ENCODE results near the gene ISG15.
A peak's percentile ranks its signal among the peaks of the same experiment; 100 is the strongest.
"Not testable (repeated sequence)": the region's sequence is repeated elsewhere in the genome, so short reads cannot be mapped to it uniquely, and the experiment has no call there.

The ISG15 gene

DNA sequence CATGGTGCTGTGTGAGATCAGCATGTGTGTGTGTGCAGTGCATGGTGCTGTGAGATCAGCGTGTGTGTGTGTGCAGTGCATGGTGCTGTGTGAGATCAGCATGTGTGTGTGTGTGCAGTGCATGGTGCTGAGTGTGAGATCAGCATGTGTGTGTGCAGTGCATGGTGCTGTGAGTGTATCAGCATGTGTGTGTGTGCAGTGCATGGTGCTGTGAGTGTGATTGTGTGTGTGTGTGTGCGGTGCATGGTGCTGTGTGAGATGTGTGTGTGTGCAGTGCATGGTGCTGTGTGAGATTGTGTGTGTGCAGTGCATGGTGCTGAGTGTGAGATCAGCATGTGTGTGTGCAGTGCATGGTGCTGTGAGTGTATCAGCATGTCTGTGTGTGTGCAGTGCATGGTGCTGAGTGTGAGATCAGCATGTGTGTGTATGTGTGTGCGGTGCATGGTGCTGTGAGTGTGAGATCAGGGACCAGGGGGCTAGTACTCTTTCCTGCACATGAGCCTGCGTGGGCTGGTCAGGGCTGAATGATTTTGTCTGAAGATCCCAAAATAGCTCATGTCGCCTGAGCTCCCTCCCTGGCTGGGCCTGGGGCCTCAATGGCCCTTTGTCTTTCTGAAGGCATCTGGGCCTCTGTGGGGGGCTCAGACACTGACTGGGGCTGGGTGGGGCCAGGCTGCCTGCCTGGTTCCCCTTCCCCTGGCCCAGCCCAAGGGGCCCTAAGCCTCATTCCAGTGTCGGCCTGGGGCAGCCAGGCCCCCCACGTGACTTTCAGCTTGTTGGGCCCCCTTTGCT lies 17.8 kb downstream of the ISG15 start:
- not testable (repeated sequence) for DNase-seq

DNA sequence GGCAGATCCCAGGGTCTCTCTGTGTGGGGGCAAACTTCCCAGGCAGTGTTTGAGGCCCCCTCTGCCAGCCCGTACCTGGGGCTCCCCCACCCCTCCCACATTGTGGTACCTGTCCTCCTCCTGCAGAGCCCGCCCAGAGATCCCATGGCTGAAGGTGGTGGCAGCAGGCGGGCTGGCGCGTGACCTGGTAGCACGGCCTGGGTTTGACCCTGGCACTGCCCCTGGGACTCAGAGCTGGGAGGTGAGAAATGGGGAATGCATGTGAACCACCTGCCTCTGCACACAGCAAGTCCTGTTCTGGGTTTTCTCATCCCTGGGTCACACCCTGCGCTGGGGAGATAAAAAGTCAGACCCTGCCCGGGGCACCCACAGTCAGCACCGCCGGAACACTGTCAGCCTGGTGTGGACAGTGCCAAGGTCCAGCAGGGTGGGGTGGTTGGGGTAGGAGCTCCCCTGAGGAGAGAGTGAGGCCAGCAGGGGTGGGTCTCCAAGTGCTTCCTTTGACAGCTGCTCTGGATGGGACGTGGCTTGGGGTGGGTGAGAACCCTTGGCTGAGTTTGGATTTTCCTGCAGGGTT lies 18.4 kb downstream of the ISG15 start:
- DNase-seq: no peak

DNA sequence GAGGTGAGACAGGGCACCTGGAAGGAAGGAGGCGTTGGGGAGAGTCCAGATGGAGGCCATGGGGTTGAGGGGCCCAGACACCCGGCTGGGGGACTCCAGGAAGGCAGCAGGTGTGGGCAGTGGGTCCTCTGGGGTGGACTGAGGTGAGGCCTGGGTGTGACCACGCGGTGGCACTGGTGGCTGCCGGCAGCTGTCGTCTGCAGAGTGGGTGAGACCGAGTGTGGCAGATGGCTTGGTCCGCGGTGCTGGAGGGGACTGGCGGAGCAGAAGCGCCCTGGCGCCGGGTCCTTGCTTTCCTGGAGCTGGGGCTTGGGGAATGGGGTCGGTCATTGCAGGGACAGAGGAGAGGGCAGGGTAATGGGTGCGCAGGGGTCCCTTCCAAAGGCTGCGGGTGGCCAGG lies 19.1 kb downstream of the ISG15 start:
- no peak for DNase-seq

DNA sequence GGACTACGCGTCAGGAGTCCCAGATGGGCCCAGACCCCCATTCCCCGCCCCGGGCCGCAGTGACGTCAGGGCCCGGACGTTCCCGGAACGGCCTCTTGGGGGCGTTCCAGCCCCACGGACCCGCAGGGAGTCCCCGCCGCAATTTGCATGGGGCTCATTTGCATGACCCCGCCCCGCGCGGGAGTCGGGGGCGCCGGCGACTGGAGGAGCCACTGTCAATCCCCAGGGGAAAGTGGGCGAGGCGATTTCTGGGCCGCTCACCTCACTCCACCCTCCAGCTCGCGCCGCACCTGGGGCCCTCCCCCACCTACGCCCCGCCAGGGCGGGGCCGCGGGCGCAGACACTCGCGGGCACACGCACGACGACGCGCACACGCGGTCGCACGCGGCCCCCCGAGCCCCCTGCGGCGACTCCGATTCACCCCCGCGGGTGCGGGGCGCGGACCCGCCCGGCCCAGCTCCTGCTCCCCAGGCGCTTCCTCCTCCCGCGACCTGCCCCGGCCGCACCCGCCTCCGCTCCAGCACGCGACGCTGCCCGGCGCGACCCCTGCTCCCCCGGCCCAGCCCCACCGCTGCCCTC lies 19.8 kb downstream of the ISG15 start:
- DNase-seq: peak; percentile 90

DNA sequence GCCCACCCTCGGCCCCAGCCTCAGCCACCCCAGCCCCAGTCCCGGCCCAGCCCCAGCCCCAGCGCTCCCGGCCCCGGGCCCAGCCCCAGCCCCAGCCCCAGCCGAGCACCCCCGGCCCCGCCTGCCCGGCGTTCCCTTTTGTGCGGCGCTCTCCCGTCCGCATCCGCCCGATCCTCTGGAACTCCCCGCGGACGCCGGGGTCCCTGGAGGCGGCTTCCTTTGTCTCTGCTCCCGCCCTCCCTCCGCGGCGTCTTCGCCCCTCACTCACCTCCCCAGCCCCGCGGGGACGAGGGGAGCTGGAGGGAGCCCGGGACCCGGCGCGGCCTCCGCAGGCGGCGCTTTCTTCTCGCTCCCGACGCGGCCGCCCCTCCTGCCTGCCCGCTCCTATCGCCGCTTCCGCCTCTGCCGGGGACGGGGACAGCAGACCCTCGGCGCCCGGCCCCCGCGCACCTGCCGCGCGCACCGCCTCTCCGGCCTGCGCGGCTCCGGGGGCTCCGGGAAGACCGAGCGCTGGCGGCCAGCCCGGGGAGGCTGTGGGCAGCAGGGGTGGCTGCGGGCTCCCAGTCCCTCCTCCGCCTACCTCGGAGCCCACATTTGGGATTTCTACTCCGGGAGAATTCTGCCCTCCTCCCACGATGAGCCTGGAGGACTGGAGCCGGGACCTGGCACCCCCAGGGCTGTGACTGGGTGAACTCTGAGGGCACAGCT lies 20.6 kb downstream of the ISG15 start:
- peak; percentile 26 for DNase-seq

DNA sequence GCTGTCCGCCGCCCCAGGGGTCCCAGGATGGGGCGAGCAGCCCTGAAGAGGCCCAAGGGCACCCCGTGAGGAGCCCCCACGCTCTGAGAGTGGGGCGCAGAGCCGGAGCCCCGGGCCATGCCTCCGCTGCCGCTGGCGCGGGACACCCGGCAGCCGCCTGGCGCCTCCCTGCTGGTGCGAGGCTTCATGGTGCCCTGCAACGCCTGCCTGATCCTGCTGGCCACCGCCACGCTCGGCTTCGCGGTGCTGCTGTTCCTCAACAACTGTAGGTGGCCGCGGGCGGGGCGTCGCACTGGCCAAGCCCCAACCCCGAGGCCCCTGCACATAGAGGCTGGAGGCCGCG lies 21.1 kb downstream of the ISG15 start:
- no peak for DNase-seq

DNA sequence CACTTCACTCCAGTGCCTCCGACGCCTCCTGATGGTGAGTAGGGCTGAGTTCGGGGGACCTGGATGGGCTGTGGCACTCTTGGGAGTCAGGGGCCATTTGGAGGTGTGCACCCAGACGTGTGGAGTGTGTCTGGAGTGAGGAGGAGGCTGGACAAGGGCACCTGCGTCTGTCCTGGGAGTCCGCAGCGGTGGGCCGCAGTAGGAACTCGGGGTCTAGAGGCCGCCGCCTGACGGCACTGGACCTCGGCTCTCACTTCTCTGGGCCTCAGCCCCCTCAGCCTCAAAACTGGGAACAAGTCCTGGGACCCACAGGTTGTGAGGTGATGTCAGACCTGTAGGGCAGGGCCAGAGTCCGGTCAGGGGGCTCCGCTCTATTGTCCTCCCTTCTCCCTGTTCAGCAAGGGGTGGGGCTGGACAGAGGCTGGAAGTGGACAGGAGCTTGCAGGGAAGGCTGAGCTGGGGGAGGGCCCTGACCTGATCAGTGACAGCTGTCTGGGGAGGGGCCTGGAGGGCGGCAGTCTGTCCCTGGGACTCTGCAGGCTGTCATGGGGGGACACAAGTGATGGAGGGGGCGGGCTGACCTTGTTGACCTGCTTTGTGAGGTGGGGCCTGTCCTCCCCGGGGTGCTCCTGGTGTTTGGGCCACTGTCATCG lies 22.1 kb downstream of the ISG15 start:
- DNase-seq: no peak

DNA sequence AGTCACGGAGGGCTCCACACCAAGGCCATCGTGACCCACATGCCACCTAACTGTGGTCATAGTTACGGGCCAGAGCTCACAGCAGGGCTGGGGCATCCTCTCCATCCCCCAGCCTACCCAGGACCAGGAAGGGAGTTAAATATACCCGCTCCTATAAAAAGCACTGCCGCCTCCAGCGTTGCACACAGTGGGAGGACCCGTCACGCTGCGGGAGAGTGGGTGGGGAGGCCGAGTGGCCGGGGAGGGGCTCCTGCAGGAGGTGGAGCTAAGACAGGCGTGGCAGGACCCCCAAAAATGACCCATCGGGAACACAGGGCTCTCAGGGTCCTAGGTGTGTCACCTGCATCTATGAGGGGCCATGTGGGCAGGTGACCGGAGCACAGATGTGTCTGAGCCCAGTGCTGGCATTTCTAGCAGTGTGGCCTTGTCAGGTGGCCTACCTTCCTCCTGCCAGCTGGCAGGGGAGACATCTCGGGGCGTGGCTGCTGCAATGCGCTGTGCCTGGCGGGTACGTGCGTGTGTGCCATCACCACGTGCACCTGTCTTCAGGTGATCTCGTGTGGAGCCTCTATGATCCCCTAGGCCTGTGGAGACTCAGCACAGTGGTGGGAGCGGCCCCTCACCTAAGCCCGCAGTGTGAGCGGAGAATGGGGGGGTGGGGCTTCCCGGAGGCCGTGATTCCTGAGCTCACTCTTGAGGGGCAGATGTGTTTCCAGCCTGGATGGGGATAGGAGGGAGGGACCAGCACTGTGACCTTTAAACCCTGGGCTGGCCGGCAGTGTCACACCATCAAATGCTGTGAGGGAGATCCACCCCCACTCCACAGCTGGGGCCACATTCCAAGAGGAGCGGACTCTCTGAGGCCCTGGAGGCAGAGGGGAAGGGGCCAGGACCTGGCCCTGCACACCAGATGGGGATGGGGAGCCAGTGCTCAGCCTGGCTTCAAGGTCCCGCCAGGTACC lies 24.4 kb downstream of the ISG15 start:
- DNase-seq: no peak

DNA sequence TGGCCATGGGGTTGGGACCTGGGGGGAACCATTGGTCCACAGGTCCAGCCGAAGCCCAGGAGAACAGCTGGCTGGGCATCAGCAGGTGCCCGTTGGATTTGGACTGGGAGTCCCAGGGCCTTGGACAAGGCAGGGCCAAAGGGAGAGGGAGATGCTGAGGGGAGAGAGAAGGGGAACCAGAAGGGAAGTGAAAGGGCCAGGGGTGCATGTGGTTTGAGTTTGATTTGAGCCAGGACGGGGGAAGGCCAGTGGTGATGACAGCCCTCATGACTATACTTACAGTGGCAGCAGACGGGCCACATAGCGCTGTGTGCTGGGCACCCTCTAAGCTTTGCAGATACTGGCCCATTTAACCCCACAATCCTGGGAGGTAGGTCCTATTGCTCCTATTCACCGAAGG lies 25.4 kb downstream of the ISG15 start:
- DNase-seq: no peak

DNA sequence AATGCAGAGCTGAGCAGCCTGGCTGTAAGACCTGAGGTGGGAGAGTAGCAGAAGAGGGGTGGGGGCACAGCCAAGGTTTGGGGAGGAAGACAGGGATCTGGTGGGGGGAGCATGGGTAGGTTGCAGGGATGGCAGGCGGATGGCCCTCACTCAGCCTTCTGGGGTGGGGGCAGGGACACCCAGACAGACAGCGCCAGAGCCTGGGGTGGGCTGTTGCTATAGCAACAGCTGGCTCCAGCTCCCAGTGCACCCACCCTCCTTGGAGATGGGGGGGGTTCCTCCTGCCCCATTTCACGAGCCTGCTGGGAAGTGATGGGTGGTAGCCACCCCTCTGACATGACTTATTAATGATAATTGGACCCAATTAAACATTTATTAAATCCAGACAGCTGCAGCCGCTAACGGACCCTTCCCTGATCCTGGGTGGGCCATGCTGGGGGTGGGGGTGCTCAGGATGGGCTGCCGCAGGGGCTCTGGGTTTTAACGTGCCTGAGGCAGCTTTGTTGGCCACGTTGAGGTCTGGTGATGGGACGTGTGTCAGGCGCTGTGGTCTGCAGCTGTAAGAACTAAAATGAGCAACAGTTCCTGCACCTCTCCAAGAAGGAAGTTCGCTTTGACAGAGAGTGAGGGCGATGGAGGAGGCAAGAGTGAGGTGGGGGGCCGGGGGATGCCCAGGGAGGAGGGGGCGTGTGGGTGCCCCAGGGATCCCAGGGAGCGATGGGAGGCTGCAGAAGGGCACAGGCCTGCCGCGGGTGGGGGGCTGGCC lies 26.0 kb downstream of the ISG15 start:
- no peak for DNase-seq

DNA sequence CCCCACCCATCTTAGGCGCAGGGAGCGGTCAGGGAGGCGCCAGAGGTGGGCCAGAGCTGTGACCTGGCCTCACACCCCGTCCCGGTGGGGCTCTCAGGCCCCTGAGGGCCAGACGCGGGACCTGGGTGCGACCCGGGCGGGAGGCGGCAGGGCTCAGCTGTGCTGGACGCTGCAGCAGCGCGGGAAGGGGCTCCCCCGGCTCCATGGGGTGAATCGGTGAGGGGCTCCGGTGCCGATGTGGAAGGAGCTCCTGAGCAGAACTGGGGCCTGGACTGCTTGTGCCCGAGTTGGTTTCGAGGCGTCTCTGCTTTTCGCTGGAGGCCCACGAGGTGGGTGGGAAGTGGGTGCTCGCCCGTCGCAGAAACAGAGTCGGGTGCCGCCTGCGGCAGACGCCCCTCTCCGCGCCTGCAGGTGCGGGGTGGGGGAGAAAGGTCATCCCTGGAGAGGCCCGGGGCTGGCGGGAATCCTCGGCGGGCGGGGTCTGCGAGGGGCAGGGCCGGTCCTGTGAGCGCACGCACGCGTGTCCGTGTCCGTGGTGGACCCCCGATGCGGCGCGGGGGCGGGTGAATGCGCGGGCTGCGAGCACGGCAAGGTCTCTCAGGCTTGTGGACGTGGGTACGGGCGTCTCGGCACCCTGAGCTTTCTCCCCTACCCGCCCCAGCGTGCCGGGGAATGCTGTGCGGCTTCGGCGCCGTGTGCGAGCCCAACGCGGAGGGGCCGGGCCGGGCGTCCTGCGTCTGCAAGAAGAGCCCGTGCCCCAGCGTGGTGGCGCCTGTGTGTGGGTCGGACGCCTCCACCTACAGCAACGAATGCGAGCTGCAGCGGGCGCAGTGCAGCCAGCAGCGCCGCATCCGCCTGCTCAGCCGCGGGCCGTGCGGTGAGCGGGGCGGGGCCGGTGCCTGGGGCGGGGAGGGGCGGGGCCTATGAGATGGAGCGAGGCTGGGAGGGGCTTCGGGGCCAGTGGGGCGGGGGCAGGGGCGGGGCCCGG lies 27.0 kb downstream of the ISG15 start:
- peak; percentile 72 for DNase-seq

DNA sequence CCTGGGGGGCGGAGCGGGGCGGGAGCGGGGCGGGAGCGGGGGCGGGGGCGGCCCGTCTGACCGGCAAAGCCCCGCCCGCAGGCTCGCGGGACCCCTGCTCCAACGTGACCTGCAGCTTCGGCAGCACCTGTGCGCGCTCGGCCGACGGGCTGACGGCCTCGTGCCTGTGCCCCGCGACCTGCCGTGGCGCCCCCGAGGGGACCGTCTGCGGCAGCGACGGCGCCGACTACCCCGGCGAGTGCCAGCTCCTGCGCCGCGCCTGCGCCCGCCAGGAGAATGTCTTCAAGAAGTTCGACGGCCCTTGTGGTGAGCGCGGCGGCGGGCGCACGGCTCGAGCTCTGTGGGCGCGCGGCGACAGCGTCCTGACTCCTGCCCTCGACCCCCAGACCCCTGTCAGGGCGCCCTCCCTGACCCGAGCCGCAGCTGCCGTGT lies 27.8 kb downstream of the ISG15 start:
- DNase-seq: no peak

DNA sequence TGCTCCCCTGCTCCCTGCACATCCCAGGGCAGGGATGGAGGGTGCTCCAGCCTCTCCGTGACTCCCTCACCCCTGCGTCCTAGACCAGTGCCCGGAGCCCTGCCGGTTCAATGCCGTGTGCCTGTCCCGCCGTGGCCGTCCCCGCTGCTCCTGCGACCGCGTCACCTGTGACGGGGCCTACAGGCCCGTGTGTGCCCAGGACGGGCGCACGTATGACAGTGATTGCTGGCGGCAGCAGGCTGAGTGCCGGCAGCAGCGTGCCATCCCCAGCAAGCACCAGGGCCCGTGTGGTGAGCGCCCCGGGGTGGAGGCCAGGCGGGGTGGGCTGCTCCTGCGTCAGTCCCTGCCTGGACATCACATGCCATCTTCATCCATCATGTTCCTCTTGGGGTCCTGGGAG lies 28.6 kb downstream of the ISG15 start:
- no peak for DNase-seq

DNA sequence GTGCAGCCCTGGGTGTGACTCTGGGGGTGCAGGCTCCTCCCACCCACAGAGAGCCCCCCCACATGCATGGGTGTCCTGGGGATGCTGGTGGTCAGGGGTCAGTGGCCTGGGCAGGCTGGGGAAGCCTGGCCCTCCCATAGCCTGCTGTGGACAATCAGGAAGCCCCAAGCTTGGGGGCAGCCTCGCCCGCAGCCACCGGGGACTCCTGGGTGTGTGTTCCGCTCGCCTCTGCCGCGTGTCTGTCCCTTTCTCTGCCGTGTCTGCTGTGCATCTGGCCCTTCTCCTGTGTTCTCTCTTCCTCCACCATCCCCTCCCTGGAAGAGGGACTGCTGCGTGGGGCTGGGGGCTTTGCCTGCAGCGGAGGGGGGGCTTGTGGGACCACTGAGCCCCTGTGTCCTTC lies 29.5 kb downstream of the ISG15 start:
- no peak for DNase-seq

DNA sequence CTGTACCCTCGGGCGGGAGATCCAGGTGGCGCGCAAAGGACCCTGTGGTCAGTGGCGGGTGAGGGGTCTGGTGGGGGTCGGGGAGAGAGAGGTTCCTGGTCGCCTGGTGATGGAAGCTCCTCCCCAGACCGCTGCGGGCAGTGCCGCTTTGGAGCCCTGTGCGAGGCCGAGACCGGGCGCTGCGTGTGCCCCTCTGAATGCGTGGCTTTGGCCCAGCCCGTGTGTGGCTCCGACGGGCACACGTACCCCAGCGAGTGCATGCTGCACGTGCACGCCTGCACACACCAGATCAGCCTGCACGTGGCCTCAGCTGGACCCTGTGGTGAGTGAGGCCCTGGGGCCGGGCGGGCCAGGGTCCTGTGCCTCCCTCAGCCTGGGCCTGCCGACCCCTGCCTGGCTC lies 30.1 kb downstream of the ISG15 start:
- no peak for DNase-seq

DNA sequence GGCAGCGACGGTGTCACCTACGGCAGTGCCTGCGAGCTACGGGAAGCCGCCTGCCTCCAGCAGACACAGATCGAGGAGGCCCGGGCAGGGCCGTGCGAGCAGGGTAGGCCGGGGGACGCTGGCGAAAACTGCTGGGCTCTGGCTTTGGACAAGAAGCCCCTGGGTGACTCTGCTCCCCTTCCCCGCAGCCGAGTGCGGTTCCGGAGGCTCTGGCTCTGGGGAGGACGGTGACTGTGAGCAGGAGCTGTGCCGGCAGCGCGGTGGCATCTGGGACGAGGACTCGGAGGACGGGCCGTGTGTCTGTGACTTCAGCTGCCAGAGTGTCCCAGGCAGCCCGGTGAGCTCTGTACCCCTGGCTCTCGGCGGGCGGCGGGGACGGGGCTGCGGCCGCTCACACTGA lies 30.6 kb downstream of the ISG15 start:
- no peak for DNase-seq

DNA sequence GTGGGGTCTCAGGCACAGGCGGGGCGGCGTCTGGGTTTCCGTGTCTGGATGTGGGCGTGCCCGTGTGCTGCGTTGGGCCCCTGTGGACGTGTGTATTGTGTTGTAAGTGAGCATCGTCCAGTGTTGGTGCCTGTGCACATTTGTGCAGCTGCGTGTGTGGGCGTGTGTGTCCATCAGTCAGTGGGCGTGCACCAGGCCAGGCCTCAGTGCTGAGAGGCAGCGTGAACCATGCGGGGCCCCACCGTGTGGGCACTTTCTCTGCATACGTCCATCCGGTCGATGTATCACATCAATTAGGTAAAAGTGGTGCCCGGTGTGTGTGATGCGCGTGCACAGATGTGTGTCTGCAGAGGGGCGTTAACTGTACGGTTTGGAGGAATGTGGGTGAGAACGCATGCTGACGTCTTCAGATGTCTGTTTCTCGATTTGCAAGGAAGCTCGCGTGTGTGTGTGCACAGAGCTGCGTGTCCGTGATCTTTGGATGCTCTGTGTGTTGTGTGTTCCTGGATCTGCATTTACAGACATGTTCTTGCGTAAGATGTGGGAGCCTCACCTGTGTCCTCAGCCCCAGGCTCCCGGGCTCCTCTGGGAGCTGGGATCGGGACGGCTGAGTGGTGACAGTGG lies 31.3 kb downstream of the ISG15 start:
- DNase-seq: no peak

DNA sequence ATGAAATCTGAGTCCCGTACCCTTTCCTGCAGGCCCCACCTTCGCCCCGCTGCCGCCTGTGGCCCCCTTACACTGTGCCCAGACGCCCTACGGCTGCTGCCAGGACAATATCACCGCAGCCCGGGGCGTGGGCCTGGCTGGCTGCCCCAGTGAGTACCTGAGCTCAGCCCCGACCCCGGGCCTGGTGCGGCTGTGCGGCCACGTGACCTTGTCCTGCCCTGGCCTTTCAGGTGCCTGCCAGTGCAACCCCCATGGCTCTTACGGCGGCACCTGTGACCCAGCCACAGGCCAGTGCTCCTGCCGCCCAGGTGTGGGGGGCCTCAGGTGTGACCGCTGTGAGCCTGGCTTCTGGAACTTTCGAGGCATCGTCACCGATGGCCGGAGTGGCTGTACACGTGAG lies 31.8 kb downstream of the ISG15 start:
- DNase-seq: no peak

DNA sequence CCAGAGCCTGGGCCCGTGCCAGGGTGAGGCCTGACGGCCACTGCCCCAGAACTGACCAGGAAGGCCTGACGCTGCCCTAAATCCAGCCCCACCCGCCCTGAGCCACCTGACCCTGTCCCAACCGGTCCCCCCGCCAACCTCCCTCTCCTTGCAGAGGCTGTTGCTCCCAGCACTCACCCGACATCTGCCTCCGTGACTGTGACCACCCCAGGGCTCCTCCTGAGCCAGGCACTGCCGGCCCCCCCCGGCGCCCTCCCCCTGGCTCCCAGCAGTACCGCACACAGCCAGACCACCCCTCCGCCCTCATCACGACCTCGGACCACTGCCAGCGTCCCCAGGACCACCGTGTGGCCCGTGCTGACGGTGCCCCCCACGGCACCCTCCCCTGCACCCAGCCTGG lies 32.9 kb downstream of the ISG15 start:
- no peak for DNase-seq

DNA sequence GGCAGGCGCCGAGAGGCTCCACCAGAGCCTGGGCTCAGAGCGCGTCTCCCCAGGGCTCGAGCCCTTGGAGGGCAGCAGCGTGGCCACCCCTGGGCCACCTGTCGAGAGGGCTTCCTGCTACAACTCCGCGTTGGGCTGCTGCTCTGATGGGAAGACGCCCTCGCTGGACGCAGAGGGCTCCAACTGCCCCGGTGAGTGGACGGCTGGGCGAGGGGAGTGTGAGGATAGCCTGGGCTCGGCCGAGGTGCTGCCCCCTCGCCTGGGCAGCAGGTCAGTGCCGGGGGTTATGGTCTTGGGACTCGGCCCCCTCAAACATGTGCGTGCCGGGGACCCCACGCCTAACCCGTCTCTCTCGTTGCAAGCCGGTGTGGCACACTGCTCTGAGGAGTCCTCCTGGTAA lies 33.5 kb downstream of the ISG15 start:
- DNase-seq: no peak

All from stimulated activated CD4-positive, alpha-beta T cell treated with anti-CD3 and anti-CD28 coated beads, Interleukin-12 subunit alpha, Interleukin-12 subunit beta, amount 100 ng/mL, for 4 hours (primary cell).